ENCODE measurements around the gene LPCAT2. TPM values are rescaled to one million over a fixed set of nuclear protein-coding genes. Genes with fewer than 3 reads are reported as not detected.

Gene LPCAT2
- total and polyA plus RNA-seq, 2 experiments from 2014 or later, result 7.8 to 23.8 TPM

DNA sequence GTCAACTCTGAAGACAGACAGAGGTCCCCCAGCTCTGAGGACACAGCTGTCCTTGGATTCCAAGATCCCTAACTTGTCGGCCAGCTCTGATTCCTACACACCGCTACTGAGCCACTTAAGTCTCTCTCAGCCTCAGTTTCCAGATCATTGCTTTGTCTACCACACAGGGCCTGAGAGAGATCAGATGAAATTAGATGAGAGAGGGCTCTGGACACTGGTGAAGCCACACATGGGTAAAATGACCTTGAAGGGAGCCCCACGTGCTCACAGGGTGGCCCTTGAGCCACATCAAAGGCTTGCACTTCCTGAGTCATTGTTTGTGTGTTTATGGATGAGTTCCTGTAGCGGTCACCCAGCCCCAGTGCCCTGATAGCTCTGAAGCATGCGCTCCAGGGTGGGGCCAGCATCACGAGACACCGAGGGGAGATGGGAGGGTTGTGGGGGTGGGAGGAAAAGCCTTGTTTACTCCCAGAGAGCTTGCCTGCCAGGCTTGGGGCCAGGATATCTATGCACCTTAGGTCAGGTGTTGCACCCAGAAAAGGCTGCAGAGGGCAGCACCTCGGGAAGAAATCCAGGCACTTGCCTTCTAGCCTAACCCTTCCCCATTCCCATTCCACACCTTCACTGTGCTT lies 114.2 kb downstream of the LPCAT2 start:
- Mint-ChIP-seq H3K4me1 (peaks cover 8% of the 10 kb centered on the region; the same call in 2 of the 3 replicates), H3K36me3 (ENCODE audit: low read depth) (peaks cover 9% of the 10 kb centered on the region; the same call in 1 of the 3 replicates), H3K27me3 (ENCODE audit: insufficient read depth, low read depth, poor library complexity) (peaks cover 3% of the 10 kb centered on the region), H3K9me3 (peaks cover 17% of the 10 kb centered on the region), H3K27ac (peak overlapping the region; percentile 30), H3K4me3 (no peak overlapping the region)
- Histone ChIP-seq H3K36me3 (ENCODE audit: insufficient read depth) (no peaks in the 10 kb centered on the region), H3K27me3 (ENCODE audit: insufficient read depth) (no peaks in the 10 kb centered on the region), H3K9me2 (ENCODE audit: insufficient read depth) (peaks cover 18% of the 10 kb centered on the region), H4K20me1 (replicated peaks; ENCODE audit: insufficient read depth) (no peaks in the 10 kb centered on the region), H3K4me1 (ENCODE audit: insufficient read depth) (peaks cover 8% of the 10 kb centered on the region; the same call in 1 of the 2 replicates), H2AFZ (peak overlapping the region; percentile 96; the same call in 1 of the 2 replicates), H3K27ac (ENCODE audit: low read depth) (no peak overlapping the region), H3K79me2 (replicated peaks; ENCODE audit: insufficient read depth) (no peaks in the 10 kb centered on the region), H3K4me2 (no peak overlapping the region), H3K4me3 (no peak overlapping the region), H3F3A (replicated peaks; ENCODE audit: low read depth) (no peaks in the 10 kb centered on the region)
- TF ChIP-seq, protein P1, sequence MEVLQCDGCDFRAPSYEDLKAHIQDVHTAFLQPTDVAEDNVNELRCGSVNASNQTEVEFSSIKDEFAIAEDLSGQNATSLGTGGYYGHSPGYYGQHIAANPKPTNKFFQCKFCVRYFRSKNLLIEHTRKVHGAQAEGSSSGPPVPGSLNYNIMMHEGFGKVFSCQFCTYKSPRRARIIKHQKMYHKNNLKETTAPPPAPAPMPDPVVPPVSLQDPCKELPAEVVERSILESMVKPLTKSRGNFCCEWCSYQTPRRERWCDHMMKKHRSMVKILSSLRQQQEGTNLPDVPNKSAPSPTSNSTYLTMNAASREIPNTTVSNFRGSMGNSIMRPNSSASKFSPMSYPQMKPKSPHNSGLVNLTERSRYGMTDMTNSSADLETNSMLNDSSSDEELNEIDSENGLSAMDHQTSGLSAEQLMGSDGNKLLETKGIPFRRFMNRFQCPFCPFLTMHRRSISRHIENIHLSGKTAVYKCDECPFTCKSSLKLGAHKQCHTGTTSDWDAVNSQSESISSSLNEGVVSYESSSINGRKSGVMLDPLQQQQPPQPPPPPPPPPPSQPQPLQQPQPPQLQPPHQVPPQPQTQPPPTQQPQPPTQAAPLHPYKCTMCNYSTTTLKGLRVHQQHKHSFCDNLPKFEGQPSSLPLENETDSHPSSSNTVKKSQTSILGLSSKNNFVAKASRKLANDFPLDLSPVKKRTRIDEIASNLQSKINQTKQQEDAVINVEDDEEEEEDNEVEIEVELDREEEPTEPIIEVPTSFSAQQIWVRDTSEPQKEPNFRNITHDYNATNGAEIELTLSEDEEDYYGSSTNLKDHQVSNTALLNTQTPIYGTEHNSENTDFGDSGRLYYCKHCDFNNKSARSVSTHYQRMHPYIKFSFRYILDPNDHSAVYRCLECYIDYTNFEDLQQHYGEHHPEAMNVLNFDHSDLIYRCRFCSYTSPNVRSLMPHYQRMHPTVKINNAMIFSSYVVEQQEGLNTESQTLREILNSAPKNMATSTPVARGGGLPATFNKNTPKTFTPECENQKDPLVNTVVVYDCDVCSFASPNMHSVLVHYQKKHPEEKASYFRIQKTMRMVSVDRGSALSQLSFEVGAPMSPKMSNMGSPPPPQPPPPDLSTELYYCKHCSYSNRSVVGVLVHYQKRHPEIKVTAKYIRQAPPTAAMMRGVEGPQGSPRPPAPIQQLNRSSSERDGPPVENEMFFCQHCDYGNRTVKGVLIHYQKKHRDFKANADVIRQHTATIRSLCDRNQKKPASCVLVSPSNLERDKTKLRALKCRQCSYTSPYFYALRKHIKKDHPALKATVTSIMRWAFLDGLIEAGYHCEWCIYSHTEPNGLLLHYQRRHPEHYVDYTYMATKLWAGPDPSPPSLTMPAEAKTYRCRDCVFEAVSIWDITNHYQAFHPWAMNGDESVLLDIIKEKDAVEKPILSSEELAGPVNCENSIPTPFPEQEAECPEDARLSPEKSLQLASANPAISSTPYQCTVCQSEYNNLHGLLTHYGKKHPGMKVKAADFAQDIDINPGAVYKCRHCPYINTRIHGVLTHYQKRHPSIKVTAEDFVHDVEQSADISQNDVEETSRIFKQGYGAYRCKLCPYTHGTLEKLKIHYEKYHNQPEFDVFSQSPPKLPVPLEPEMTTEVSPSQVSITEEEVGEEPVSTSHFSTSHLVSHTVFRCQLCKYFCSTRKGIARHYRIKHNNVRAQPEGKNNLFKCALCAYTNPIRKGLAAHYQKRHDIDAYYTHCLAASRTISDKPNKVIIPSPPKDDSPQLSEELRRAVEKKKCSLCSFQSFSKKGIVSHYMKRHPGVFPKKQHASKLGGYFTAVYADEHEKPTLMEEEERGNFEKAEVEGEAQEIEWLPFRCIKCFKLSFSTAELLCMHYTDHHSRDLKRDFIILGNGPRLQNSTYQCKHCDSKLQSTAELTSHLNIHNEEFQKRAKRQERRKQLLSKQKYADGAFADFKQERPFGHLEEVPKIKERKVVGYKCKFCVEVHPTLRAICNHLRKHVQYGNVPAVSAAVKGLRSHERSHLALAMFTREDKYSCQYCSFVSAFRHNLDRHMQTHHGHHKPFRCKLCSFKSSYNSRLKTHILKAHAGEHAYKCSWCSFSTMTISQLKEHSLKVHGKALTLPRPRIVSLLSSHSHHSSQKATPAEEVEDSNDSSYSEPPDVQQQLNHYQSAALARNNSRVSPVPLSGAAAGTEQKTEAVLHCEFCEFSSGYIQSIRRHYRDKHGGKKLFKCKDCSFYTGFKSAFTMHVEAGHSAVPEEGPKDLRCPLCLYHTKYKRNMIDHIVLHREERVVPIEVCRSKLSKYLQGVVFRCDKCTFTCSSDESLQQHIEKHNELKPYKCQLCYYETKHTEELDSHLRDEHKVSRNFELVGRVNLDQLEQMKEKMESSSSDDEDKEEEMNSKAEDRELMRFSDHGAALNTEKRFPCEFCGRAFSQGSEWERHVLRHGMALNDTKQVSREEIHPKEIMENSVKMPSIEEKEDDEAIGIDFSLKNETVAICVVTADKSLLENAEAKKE (CRISPR knock-in tag; IDR thresholded peaks at IDR 0.05), result no peak
- no peak for TF ChIP-seq CREB1 (CRISPR knock-in tag; IDR thresholded peaks at IDR 0.05; ENCODE audit: low read depth)
- TF ChIP-seq, protein P2, sequence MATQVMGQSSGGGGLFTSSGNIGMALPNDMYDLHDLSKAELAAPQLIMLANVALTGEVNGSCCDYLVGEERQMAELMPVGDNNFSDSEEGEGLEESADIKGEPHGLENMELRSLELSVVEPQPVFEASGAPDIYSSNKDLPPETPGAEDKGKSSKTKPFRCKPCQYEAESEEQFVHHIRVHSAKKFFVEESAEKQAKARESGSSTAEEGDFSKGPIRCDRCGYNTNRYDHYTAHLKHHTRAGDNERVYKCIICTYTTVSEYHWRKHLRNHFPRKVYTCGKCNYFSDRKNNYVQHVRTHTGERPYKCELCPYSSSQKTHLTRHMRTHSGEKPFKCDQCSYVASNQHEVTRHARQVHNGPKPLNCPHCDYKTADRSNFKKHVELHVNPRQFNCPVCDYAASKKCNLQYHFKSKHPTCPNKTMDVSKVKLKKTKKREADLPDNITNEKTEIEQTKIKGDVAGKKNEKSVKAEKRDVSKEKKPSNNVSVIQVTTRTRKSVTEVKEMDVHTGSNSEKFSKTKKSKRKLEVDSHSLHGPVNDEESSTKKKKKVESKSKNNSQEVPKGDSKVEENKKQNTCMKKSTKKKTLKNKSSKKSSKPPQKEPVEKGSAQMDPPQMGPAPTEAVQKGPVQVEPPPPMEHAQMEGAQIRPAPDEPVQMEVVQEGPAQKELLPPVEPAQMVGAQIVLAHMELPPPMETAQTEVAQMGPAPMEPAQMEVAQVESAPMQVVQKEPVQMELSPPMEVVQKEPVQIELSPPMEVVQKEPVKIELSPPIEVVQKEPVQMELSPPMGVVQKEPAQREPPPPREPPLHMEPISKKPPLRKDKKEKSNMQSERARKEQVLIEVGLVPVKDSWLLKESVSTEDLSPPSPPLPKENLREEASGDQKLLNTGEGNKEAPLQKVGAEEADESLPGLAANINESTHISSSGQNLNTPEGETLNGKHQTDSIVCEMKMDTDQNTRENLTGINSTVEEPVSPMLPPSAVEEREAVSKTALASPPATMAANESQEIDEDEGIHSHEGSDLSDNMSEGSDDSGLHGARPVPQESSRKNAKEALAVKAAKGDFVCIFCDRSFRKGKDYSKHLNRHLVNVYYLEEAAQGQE (IDR thresholded peaks at IDR 0.05; ENCODE audit: unreplicated experiment), result no peak
- TF ChIP-seq, protein P3, sequence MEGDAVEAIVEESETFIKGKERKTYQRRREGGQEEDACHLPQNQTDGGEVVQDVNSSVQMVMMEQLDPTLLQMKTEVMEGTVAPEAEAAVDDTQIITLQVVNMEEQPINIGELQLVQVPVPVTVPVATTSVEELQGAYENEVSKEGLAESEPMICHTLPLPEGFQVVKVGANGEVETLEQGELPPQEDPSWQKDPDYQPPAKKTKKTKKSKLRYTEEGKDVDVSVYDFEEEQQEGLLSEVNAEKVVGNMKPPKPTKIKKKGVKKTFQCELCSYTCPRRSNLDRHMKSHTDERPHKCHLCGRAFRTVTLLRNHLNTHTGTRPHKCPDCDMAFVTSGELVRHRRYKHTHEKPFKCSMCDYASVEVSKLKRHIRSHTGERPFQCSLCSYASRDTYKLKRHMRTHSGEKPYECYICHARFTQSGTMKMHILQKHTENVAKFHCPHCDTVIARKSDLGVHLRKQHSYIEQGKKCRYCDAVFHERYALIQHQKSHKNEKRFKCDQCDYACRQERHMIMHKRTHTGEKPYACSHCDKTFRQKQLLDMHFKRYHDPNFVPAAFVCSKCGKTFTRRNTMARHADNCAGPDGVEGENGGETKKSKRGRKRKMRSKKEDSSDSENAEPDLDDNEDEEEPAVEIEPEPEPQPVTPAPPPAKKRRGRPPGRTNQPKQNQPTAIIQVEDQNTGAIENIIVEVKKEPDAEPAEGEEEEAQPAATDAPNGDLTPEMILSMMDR (conservative IDR thresholded peaks at IDR 0.05; ENCODE audit: low read depth in 2 of 2), result peak; percentile 57 to 77
- TF ChIP-seq ZNF331 (CRISPR knock-in tag; IDR thresholded peaks at IDR 0.05; ENCODE audit: low read depth), result no peak
- ATAC-seq (peak; percentile 100), DNase-seq (ENCODE audit: low spot score) (peak; percentile 86)
